NCI-H2029 (cell line): ENCODE data around the gene PNMA8C.
"Not testable (repeated sequence)": the region's sequence is repeated elsewhere in the genome, so short reads cannot be mapped to it uniquely, and the experiment has no call there.

Source experiments
- DNase-seq: peaks from one replicate; lab custom pipeline; 2025; lab: John Stamatoyannopoulos, UW

The PNMA8C gene

DNA sequence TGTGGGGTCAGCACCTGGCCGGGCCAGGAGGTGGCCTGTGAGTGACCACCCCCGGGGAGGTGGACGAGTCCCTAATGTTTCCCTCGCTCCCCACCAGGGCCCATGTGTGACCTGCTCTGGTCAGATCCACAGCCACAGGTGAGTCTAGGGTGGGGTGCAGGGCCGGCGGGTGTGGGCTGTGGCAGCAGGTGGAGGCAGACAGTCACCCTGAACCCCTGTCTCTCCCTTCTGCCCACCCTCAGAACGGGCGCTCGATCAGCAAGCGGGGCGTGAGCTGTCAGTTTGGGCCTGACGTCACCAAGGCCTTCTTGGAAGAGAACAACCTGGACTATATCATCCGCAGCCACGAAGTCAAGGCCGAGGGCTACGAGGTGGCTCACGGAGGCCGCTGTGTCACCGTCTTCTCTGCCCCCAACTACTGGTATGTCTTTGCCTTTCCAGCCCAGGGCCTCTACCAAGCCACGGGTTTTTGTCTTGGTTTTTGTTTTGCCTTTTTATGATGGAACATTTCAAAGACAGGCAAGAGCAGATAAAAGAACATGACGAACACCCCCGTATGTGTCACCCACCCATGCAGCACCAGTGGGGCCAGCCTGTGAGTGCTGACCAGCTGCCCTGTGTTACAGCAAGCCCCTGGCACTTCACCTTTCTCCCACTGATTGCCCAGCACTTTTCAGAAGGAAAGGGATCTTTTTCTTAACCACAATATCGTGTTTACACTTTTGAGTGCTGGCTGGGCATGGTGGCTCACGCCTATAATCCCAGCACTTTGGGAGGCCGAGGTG lies 40.2 kb downstream of the PNMA8C start:
- DNase-seq: no peak

DNA sequence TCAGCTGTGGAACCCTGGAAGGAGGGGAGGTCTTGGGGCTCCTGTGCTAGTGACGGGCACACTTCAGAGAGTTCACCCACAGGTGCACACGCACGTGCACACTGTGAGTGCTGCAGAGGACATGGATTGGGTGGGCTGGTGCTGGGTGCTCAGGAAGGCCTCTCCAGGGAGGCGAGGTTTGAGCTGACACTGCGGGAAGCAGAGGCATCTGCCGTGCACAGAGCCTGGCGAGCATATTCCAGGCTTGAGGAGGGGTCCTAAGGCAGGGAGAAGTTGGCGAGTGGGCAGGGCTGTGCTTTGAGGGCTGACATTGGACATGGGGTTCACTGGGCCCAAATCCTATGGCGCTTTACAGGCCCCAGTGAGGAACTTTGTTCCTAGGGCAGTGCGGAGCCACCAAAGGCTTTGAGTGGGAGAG lies 41.0 kb downstream of the PNMA8C start:
- no peak for DNase-seq

DNA sequence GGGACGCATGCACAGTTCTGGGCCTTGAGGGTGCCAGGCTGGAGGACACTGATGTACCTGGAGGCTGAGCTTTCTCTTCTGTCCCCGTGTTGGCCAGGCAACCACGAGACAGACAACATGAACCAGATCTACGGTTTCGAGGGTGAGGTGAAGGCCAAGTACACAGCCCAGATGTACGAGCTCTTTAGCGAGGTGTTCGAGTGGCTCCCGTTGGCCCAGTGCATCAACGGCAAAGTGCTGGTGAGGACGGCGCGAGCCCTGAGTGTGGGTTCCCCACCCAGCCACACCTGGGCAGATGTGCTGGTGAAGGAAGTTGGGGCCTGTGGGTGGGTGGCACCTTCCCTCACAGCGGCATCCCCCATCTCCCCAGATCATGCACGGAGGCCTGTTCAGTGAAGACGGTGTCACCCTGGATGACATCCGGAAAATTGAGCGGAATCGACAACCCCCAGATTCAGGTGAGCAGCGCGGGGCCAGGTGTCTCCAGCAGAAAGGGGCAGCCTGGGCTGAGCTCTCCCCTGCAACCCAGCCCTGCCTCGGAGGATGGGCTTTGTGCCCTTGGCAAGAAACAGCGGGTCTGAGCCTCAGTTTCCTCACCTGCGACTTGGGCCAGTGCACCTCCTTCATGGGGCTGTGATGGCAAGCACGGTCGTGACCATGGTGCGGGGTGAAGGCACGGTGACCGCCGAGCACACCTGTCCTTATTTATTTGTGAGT lies 41.6 kb downstream of the PNMA8C start:
- no peak for DNase-seq

DNA sequence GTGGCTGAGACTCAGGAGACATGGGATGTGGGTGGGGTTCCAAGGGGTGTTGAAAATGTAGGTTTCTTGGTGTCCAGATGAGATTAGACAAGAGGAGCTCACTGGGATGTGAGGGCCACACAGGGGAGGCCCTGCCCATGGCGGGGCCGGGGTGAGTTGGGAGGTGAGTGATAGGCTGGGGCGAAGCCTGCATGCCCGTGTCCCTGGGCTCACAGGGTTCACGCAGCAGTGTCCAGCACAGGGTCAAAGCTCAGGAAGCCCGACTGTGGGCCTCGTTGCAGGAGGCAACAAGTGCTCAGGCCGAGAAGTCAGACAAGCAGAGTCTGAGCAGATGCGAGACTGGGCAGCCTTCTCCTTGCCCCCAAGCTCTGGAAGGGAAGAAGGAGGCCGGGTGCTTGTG lies 42.6 kb downstream of the PNMA8C start:
- DNase-seq: no peak

DNA sequence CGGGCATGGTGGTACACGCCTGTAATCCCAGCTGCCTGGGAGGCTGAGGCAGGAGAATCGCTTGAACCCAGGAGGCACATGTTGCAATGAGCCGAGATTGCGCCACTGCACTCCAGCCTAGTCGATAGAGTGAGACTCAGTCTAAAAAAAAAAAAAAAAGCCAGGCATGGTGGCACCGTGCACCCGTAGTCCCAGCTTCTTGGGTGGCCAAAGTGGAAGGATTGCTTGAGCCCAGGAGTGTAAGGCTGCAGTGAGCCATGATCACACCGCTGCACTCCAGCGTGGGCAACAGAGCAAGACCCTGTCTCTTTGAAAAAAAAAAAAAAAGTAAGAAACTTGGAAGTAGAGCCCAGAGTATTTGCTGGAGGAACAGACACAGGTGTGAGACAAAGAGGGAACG lies 43.1 kb downstream of the PNMA8C start:
- no peak for DNase-seq

DNA sequence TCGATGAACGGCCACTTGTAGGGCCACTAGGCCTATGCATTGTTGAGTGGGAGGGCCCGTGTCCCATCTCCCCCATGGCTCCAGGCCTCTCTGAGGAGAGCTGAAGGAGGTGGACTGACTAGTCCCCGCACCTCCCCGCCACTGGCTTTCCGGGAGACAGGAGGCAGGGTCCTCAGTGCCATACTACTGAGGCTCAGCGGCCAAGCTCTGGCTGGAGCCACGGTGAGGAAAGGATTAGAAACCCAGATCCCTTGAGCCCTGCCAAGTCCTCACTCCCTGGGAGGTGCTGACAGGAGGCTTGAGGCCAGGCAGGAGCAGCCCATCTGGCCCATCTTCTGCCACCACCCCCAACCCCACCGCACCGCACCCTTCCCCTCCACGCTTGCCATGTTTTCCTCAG lies 44.3 kb downstream of the PNMA8C start:
- DNase-seq: no peak

DNA sequence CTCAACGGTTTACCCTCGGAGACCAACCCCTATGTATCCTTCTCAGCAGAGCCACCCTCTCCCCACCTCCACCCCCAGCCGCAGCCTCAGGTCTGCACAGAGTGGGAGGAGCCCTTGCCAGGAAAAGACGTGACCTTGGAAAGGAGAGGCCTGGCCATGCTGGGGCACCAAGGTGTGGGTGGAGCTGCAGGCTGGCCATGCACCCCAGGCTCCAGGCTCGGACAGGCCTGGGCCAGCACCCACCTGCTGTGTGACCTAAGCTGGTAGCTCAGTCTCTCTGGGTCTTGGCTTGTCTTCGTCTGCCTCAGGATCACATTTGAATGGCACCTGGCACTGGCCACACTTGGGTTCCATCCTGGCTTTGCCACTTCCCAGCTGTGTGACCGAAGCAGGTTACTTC lies 44.9 kb downstream of the PNMA8C start:
- no peak for DNase-seq

DNA sequence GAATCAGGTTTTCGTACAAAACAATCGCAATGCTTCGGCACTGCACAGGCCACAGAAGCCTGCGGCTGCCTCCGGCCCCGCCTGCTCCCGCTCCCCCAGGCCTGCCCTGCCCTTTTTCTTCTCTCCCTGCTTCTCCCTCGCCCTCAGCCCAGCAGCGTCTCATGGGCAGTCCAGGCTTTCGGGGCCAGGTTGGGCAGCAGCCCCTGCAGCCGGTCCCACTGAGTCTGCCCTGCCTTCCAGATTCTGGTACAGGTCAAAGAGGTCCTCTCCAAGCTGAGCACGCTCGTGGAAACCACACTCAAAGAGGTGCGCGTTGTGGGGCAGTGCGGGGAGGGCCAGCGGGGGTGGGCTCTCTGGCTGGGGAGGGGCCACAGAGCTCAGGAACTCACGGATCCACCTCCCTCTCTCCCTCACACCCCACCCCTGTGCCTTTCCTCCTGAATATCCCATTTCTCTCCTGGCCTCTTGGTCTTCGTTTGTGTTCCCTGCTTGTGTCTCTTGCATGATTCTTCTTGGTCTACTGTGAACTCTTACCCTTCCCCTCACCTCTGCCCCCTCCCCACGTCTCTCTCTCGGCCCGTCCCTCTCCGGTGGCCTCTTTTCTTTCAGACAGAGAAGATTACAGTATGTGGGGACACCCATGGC lies 45.4 kb downstream of the PNMA8C start:
- no peak for DNase-seq

DNA sequence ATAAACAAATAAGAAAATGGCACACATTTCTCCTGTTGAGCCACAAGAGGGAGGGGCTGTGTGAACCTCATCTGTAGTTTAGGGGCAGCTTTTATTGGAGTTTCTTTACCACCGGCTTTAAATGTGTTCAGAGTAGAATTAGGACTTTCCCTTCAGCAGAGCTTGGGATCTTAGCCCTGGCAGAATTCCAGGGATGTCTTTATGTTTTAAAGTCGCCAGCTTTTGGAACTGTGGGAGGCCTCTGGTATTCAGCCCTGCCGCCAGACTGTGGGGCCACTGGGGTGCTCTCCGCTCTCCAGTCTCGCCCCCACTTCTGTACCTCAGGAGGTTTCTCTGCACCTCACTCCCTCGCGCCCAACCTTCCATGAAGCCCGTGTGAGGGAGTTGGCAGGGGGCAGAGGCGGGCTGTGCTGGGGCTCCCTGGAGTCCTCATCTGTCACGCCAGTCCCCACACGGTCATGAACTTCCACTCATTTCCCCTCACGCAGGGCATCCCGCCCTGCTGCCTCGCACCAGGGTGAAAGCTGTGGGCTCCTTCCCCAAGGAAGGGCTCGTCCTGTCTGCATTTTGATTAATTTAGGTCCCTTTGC lies 46.9 kb downstream of the PNMA8C start:
- no peak for DNase-seq

DNA sequence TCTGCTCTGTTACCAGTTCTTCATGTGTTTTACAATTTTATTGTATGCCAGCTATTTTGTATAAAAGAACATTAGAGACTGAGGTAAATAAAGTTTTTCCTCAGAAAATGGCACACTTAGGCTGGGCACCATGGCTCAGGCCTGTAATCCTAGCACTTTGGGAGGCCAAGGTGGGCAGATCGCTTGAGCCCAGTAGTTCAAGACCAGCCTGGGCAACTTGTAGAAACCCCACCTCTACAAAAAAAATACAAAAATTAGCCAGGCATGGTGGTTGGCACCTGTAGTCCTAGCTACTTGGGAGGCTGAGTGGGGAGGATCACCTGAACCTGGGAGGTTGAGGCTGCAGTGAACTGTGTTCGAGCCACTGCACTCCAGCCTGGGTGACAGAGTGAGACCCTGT lies 47.4 kb downstream of the PNMA8C start:
- no peak for DNase-seq

DNA sequence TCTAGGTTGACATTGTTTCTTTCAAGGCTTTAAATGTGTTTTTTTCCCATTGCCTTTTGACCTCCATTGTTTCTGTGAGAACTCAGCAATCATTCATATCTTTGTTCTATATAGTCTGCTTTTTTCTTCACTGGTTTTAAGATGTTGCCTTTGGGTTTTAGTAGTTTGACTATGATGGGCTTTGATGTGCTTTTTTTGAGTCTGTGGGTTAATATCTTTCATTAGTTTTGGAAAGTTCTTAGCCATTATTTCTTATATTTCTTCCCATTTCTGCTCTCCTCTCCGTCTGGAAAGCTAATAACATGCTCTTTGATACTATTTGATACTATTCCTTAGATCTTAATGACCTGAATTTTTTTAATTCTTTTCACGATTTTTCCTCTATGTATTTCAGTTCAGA lies 48.0 kb downstream of the PNMA8C start:
- no peak for DNase-seq

DNA sequence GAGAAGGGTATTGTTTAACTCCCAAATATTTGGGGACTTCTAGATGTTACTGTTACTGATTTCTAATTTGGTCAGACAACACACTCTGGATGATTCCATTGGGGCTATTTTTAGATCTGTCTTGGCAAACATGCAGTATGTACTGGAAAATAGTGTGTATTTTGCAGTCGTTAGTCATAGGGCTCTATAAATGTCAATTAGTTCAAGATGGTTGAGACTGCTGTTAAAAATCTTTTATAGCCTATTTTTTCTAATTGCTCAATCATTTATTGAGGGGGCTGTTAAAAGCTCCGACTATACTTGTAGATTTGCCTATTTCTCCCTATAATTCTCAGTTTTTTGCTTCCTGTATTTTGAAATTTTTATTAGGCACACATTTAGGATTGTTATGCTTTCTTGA lies 50.5 kb downstream of the PNMA8C start:
- DNase-seq: no peak

DNA sequence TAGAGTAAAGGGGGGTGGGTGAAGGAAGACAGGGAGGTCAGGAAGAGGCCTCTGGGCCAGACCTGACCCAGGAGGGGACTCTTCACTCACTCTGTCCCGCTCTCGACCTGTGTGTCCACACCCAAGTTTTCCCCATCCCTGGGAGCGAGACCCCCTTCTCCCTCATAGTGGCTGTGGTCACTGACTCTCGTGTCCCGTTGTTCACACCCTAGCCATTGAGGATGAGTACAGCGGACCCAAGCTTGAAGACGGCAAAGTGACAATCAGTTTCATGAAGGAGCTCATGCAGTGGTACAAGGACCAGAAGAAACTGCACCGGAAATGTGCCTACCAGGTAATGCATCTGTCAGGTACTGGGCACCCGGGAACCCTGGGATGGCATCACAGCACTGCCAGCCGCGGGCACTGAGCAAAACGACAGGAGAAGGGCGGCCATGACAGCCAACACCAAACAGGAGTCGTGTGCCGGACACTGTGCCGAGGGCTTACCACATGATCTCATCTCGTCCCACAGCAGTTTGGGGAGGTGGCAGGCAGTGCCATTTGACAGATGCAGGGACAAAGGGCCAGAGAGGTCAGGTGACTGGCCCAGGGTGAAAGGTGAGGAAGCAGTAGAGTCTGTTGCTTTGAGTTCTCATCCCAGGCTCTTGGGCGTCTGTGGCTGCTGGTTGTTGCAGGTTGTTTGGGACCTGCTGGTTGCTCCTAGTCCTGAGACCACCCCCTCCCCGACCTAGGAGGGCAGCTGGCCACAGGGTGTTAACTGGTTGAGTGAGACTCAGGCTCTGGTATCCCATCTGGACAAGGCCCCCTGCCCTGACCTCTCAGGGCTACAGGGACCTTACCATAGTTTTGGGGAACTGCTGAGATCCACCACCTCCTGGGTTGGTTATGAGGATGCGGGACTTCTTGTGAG lies 52.2 kb downstream of the PNMA8C start:
- no peak for DNase-seq

DNA sequence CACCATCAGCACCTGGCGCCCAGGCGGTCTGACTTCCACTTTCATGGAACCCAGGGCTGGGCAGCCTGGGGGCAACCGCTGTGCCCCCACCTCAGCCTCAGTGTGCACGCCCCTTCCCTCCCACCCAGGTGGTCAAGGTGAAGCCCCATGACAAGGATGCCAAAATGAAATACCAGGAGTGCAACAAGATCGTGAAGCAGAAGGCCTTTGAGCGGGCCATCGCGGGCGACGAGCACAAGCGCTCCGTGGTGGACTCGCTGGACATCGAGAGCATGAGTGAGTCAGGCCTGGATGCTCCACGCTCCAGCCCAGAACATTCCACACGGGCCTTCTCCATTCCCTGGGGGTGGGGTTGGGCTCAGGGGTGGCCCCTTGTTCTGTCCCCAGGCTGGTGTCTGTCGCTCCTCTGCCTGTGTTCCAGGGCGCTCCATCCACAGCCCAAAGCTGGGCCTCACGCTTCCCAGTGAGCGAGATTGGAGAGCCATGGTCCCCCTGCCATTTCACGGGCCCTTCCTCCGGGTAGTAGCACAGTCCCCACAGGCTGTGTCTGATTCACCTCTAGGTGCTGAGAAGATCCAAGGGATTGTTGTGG lies 53.2 kb downstream of the PNMA8C start:
- DNase-seq: not testable (repeated sequence)
